Activated CD4-positive, alpha-beta T cell treated with anti-CD3 and anti-CD28 coated beads, Interleukin-2, amount 10 ng/mL, durations not matched to agents 24 days and 14 days (primary cell): ENCODE results near the gene XRCC5. TPM values are rescaled to one million over a fixed set of nuclear protein-coding genes. Genes with fewer than 3 reads are reported as not detected.

Source experiments
- DNase-seq: peaks from one replicate; pipeline ENCODE4 v3.0.0; 2022
- H3K27ac Mint-ChIP-seq: one replicate; pipeline ENCODE4 v1.8.0; 2022; ENCODE audit warnings: mild to moderate bottlenecking, mixed read lengths
- H3K27me3 Mint-ChIP-seq: one replicate; pipeline ENCODE4 v1.8.0; 2022; ENCODE audit warnings: mixed read lengths
- H3K36me3 Mint-ChIP-seq: one replicate; pipeline ENCODE4 v1.8.0; 2022; ENCODE audit warnings: low read depth, mild to moderate bottlenecking, mixed read lengths
- H3K4me1 Mint-ChIP-seq: one replicate; pipeline ENCODE4 v1.8.0; 2021; ENCODE audit warnings: mixed read lengths
- H3K4me3 Mint-ChIP-seq: one replicate; pipeline ENCODE4 v1.8.0; 2022; ENCODE audit warnings: mild to moderate bottlenecking, moderate library complexity, mixed read lengths
- H3K9me3 Mint-ChIP-seq: one replicate; pipeline ENCODE4 v1.8.0; 2021; ENCODE audit warnings: mixed read lengths
- intact Hi-C: fragments of 100-400 bp; cut with micrococcal nuclease; formaldehyde crosslinking; loops from one replicate; pipeline ENCODE4 v1.15.1; 2023
- total RNA-seq: library from RNA; stranded (reverse); gene quantifications from 2 replicates; pipeline ENCODE4 v1.2.3, GENCODE V29; 2022

Gene XRCC5
- total RNA-seq, 1 donor from 2014 or later = 510 TPM

- peaks cover 13% of the 10 kb centered on the region for H3K36me3 Mint-ChIP-seq
Observed at GRCh38 chr2:216231867-216232266, 122.7 kb downstream of the XRCC5 start.

GRCh38 chr2:216232721-216233120 lies 123.6 kb downstream of the XRCC5 start:
- intact Hi-C loops = no loop called here
- H3K27ac Mint-ChIP-seq = no peak overlapping the region
- no peak overlapping the region for H3K4me3 Mint-ChIP-seq
- H3K27me3 Mint-ChIP-seq = no peaks in the 10 kb centered on the region
- H3K4me1 Mint-ChIP-seq = peaks cover 4% of the 10 kb centered on the region
- no peak for DNase-seq
- peaks cover 22% of the 10 kb centered on the region for H3K9me3 Mint-ChIP-seq
- H3K36me3 Mint-ChIP-seq = peaks cover 13% of the 10 kb centered on the region

More at GRCh38 chr2:216231867-216232266, 122.7 kb downstream of the XRCC5 start:
- H3K9me3 Mint-ChIP-seq = peaks cover 22% of the 10 kb centered on the region
- H3K27me3 Mint-ChIP-seq = no peaks in the 10 kb centered on the region
- no peak overlapping the region for H3K27ac Mint-ChIP-seq
- H3K4me3 Mint-ChIP-seq = no peak overlapping the region
- no peak for DNase-seq
- intact Hi-C loops = no loop called here
- peaks cover 2% of the 10 kb centered on the region for H3K4me1 Mint-ChIP-seq

- peaks cover 22% of the 10 kb centered on the region for H3K9me3 Mint-ChIP-seq
- no peak overlapping the region for H3K27ac Mint-ChIP-seq
- H3K27me3 Mint-ChIP-seq = no peaks in the 10 kb centered on the region
- intact Hi-C loops = no loop called here
- no peak for DNase-seq
- no peak overlapping the region for H3K4me3 Mint-ChIP-seq
- peaks cover 5% of the 10 kb centered on the region for H3K4me1 Mint-ChIP-seq
- peaks cover 13% of the 10 kb centered on the region for H3K36me3 Mint-ChIP-seq
Observed at GRCh38 chr2:216233281-216233995, 124.3 kb downstream of the XRCC5 start.

GRCh38 chr2:216234106-216234505 lies 125.0 kb downstream of the XRCC5 start:
- peaks cover 13% of the 10 kb centered on the region for H3K36me3 Mint-ChIP-seq
- DNase-seq = peak; percentile 46
- intact Hi-C loops = no loop called here
- no peak overlapping the region for H3K4me3 Mint-ChIP-seq
- no peak overlapping the region for H3K27ac Mint-ChIP-seq
- H3K27me3 Mint-ChIP-seq = no peaks in the 10 kb centered on the region
- peaks cover 22% of the 10 kb centered on the region for H3K9me3 Mint-ChIP-seq
- H3K4me1 Mint-ChIP-seq = peaks cover 5% of the 10 kb centered on the region

GRCh38 chr2:216235462-216235861 lies 126.3 kb downstream of the XRCC5 start:
- peaks cover 15% of the 10 kb centered on the region for H3K9me3 Mint-ChIP-seq
- intact Hi-C loops = no loop called here
- peak; percentile 42 for DNase-seq
- H3K4me1 Mint-ChIP-seq = peaks cover 5% of the 10 kb centered on the region
- no peak overlapping the region for H3K4me3 Mint-ChIP-seq
- H3K27ac Mint-ChIP-seq = no peak overlapping the region
- H3K36me3 Mint-ChIP-seq = peaks cover 13% of the 10 kb centered on the region
- H3K27me3 Mint-ChIP-seq = no peaks in the 10 kb centered on the region

GRCh38 chr2:216235896-216236295 lies 126.7 kb downstream of the XRCC5 start:
- no peak overlapping the region for H3K4me3 Mint-ChIP-seq
- H3K4me1 Mint-ChIP-seq = peaks cover 5% of the 10 kb centered on the region
- intact Hi-C loops = no loop called here
- no peak overlapping the region for H3K27ac Mint-ChIP-seq
- no peaks in the 10 kb centered on the region for H3K27me3 Mint-ChIP-seq
- peaks cover 15% of the 10 kb centered on the region for H3K9me3 Mint-ChIP-seq
- DNase-seq = peak; percentile 37
- H3K36me3 Mint-ChIP-seq = peaks cover 13% of the 10 kb centered on the region

- H3K9me3 Mint-ChIP-seq = peaks cover 15% of the 10 kb centered on the region
- peaks cover 13% of the 10 kb centered on the region for H3K36me3 Mint-ChIP-seq
- H3K27ac Mint-ChIP-seq = no peak overlapping the region
- peaks cover 5% of the 10 kb centered on the region for H3K4me1 Mint-ChIP-seq
- H3K4me3 Mint-ChIP-seq = no peak overlapping the region
- intact Hi-C loops = no loop called here
- no peaks in the 10 kb centered on the region for H3K27me3 Mint-ChIP-seq
- peak; percentile 30 for DNase-seq
Observed at GRCh38 chr2:216236486-216236885, 127.3 kb downstream of the XRCC5 start.

GRCh38 chr2:216242365-216242764 lies 133.2 kb downstream of the XRCC5 start:
- Mint-ChIP-seq H3K27ac (no peak overlapping the region), H3K9me3 (no peaks in the 10 kb centered on the region), H3K4me1 (peaks cover 3% of the 10 kb centered on the region), H3K27me3 (no peaks in the 10 kb centered on the region), H3K36me3 (no peaks in the 10 kb centered on the region), H3K4me3 (no peak overlapping the region)
- DNase-seq = no peak
- intact Hi-C loops = no loop called here

- Mint-ChIP-seq H3K4me1 (no peaks in the 10 kb centered on the region), H3K4me3 (no peak overlapping the region), H3K9me3 (no peaks in the 10 kb centered on the region), H3K27me3 (no peaks in the 10 kb centered on the region), H3K27ac (no peak overlapping the region), H3K36me3 (no peaks in the 10 kb centered on the region)
- DNase-seq = no peak
- intact Hi-C loops = no loop called here
Observed at GRCh38 chr2:216243026-216243425, 133.9 kb downstream of the XRCC5 start.

- Mint-ChIP-seq H3K36me3 (no peaks in the 10 kb centered on the region), H3K27me3 (peaks cover 4% of the 10 kb centered on the region)
- intact Hi-C loops = no loop called here
Observed at GRCh38 chr2:216245391-216245975, 136.3 kb downstream of the XRCC5 start.

GRCh38 chr2:216246766-216247165 lies 137.6 kb downstream of the XRCC5 start:
- H3K9me3 Mint-ChIP-seq = peaks cover 4% of the 10 kb centered on the region
- peaks cover 4% of the 10 kb centered on the region for H3K27me3 Mint-ChIP-seq
- no peak for DNase-seq
- H3K27ac Mint-ChIP-seq = no peak overlapping the region
- no peaks in the 10 kb centered on the region for H3K36me3 Mint-ChIP-seq
- H3K4me1 Mint-ChIP-seq = no peaks in the 10 kb centered on the region
- H3K4me3 Mint-ChIP-seq = no peak overlapping the region
- intact Hi-C loops = no loop called here

More at GRCh38 chr2:216245391-216245975, 136.3 kb downstream of the XRCC5 start:
- Mint-ChIP-seq H3K4me1 (no peaks in the 10 kb centered on the region), H3K27ac (no peak overlapping the region), H3K9me3 (peaks cover 4% of the 10 kb centered on the region), H3K4me3 (no peak overlapping the region)
- no peak for DNase-seq

Other genes starting within 250 kb of the XRCC5 start
- gene MREG, start 95.8 kb upstream of the XRCC5 start, total RNA-seq = 10.6 and 10.9 TPM in 2 replicates
- 13.1 and 15.3 TPM in 2 replicates for gene PECR, start 27.5 kb upstream of the XRCC5 start, total RNA-seq
- 0.51 and 0.97 TPM in 2 replicates for gene TMEM169, start 27.4 kb upstream of the XRCC5 start, total RNA-seq